HepG2 (cell line): ENCODE measurements around the gene CFL1. TPM values are rescaled to one million over a fixed set of nuclear protein-coding genes. Genes with fewer than 3 reads are reported as not detected.
A peak's percentile ranks its signal among the peaks of the same experiment; 100 is the strongest.

Experiments used
- ATAC-seq: fragments of 200-7000 bp; cut with Tn5 transposase; 3 replicates; pipeline ENCODE4 v1.9.1; 2020; ENCODE audit warnings: mild to moderate bottlenecking, moderate library complexity
- BruUV-seq: library from RNA; stranded (reverse); fragments of 400-500 nt; replicated peaks from 2 replicates; lab custom pipeline; 2021; lab: Mats Ljungman, UMichigan
- CTCF ChIA-PET: fragments of 300-600 bp; formaldehyde crosslinking; extraction: SDS; loops from one replicate; lab custom pipeline; 2021; ENCODE audit warnings: low total read pairs, inconsistent platforms, low intra/inter-chr PET ratio; lab: Yijun Ruan, JAX
- POLR2A ChIA-PET: fragments of 350-600 bp; sonication (Branson Sonifier 250); formaldehyde crosslinking; loops from one replicate; lab custom pipeline; 2020; ENCODE audit warnings: antibody characterized with exemption, inconsistent platforms; lab: Yijun Ruan, JAX
- DNase-seq: peaks from one replicate; pipeline ENCODE4 v3.0.0-alpha.2; 2015; ENCODE audit warnings: low spot score
- FAIRE-seq: peaks from 3 replicates; lab custom pipeline; 2011; peaks lifted over from hg19 to GRCh38; lab: Jason Lieb, UNC
- H2AFZ ChIP-seq: one replicate; pipeline ENCODE4 v1.6.1; 2011; ENCODE audit warnings: low read length, inconsistent platforms
- H3K27ac ChIP-seq: fragments of 300-600 bp; 3 replicates; pipeline ENCODE4 v1.8.0; 2011; ENCODE audit warnings: mixed run types, mild to moderate bottlenecking, mixed read lengths, low read length, inconsistent platforms; ENCODE audit not compliant: insufficient read depth; ENCODE audit errors: extremely low read length
- H3K27me3 ChIP-seq, 2 experiments: fragments of 200-600 bp in 1 of 2; 2 replicates in 1 of 2; 3 replicates in 1 of 2; pipeline versions ENCODE4 v1.6.0 to v1.8.0; 2011; ENCODE audit warnings: low read length in 2 of 2, mild to moderate bottlenecking in 2 of 2, moderate library complexity in 2 of 2, inconsistent platforms in 1 of 2; ENCODE audit not compliant: insufficient read depth in 2 of 2, control insufficient read depth in 1 of 2
- H3K36me3 ChIP-seq, 2 experiments: fragments of 200-600 bp in 1 of 2; replicated peaks in 1 of 2; 2 replicates in 1 of 2; 3 replicates in 1 of 2; pipeline versions ENCODE4 v1.5.1 to v1.8.0; 2011; ENCODE audit warnings: low read length in 2 of 2, inconsistent platforms in 1 of 2; ENCODE audit not compliant: insufficient read depth in 2 of 2, control insufficient read depth in 1 of 2
- H3K4me1 ChIP-seq: 2 replicates; pipeline ENCODE4 v1.5.1; 2012; ENCODE audit warnings: low read length, inconsistent platforms; ENCODE audit not compliant: insufficient read depth
- H3K4me2 ChIP-seq: 2 replicates; pipeline ENCODE4 v1.6.0; 2011; ENCODE audit warnings: low read depth, low read length, inconsistent platforms
- H3K4me3 ChIP-seq, 3 experiments: fragments of 200-600 bp in 1 of 3; sonication (generic), shearing (Covaris generic) in 1 of 3; replicated peaks in 1 of 3; 2 replicates each; pipeline ENCODE4 v1.5.1; 2011 to 2016; ENCODE audit warnings: low read length in 3 of 3, inconsistent platforms in 2 of 3, low read depth in 2 of 3, mild to moderate bottlenecking in 2 of 3, control low read depth in 1 of 3, mixed read lengths in 1 of 3; ENCODE audit not compliant: insufficient read depth in 1 of 3
- H3K79me2 ChIP-seq: one replicate; pipeline ENCODE4 v1.6.1; 2011; ENCODE audit warnings: low read length, inconsistent platforms; ENCODE audit not compliant: insufficient read depth
- H3K9ac ChIP-seq: 2 replicates; pipeline ENCODE4 v1.6.0; 2011; ENCODE audit warnings: mild to moderate bottlenecking, low read depth, low read length, inconsistent platforms; ENCODE audit not compliant: insufficient read depth
- H3K9me3 ChIP-seq: 2 replicates; pipeline ENCODE4 v1.5.1; 2012; ENCODE audit warnings: mild to moderate bottlenecking, low read length
- H4K20me1 ChIP-seq: 2 replicates; pipeline ENCODE4 v1.6.0; 2011; ENCODE audit warnings: inconsistent platforms, mild to moderate bottlenecking, low read length, moderate library complexity; ENCODE audit not compliant: insufficient read depth
- EHMT2 ChIP-seq: fragments of 200-600 bp; sonication (generic); IDR thresholded peaks from 2 replicates; pipeline ENCODE4 v1.7.0; 2017; ENCODE audit warnings: antibody characterized with exemption, low read depth, low read length, borderline replicate concordance
- ELK4 ChIP-seq: sonication (generic); formaldehyde crosslinking; IDR thresholded peaks from 2 replicates; pipeline ENCODE4 v1.9.0; 2021; ENCODE audit warnings: missing genetic modification reagents, borderline replicate concordance
- GPN1 ChIP-seq: sonication (generic); formaldehyde crosslinking; IDR thresholded peaks from 2 replicates; pipeline ENCODE4 v1.5.1; 2020; ENCODE audit warnings: missing genetic modification reagents, borderline replicate concordance
- KAT8 ChIP-seq: IDR thresholded peaks from 2 replicates; pipeline ENCODE4 v1.6.1; 2016; ENCODE audit warnings: missing genetic modification reagents, missing compliant biosample characterization
- KLF11 ChIP-seq: IDR thresholded peaks from 2 replicates; pipeline ENCODE4 v1.6.1; 2016; ENCODE audit warnings: missing compliant biosample characterization
- PBX2 ChIP-seq: IDR thresholded peaks from 2 replicates; pipeline ENCODE4 v1.6.1; 2016; ENCODE audit warnings: control low read depth
- SALL2 ChIP-seq: sonication (generic); formaldehyde crosslinking; IDR thresholded peaks from 2 replicates; pipeline ENCODE4 v1.8.1; 2023; ENCODE audit warnings: mild to moderate bottlenecking, missing genetic modification reagents, inconsistent platforms
- SNAPC5 ChIP-seq: sonication (generic); formaldehyde crosslinking; IDR thresholded peaks from 2 replicates; pipeline ENCODE4 v1.8.1; 2023; ENCODE audit warnings: mild to moderate bottlenecking, missing genetic modification reagents, borderline replicate concordance
- TGIF2 ChIP-seq: IDR thresholded peaks from 2 replicates; pipeline ENCODE4 v1.6.1; 2016; ENCODE audit warnings: control low read depth, missing compliant biosample characterization
- ZNF121 ChIP-seq: sonication (generic); formaldehyde crosslinking; IDR thresholded peaks from 2 replicates; pipeline ENCODE4 v1.5.0; 2020; ENCODE audit warnings: mild to moderate bottlenecking, missing genetic modification reagents
- ZNF337 ChIP-seq: sonication (generic); formaldehyde crosslinking; IDR thresholded peaks from 2 replicates; pipeline ENCODE4 v1.5.1; 2020; ENCODE audit warnings: missing genetic modification reagents, low read depth, mild to moderate bottlenecking, borderline replicate concordance
- ZNF350 ChIP-seq: sonication (generic); formaldehyde crosslinking; IDR thresholded peaks from 2 replicates; pipeline ENCODE4 v1.4.0; 2020; ENCODE audit warnings: mild to moderate bottlenecking, low read depth, missing genetic modification reagents, borderline replicate concordance
- ZNF770 ChIP-seq: sonication (generic); formaldehyde crosslinking; IDR thresholded peaks from 2 replicates; pipeline ENCODE4 v1.5.0; 2020; ENCODE audit warnings: mild to moderate bottlenecking, missing genetic modification reagents
- ZNF784 ChIP-seq: sonication (generic); formaldehyde crosslinking; IDR thresholded peaks from 2 replicates; pipeline ENCODE4 v1.5.1; 2020; ENCODE audit warnings: missing genetic modification reagents, mild to moderate bottlenecking, borderline replicate concordance
- WGBS: methylation state at CpG from one replicate; pipeline ENCODE4 v1.1.6; 2017; ENCODE audit warnings: low lambda C conversion rate; 5-methylcytosine and 5-hydroxymethylcytosine counted together
- in situ Hi-C: cut with HindIII; loops from 2 replicates; pipeline ENCODE4 v1.10.0; 2017; ENCODE audit warnings: low pct_unique_long_range_greater_than_20kb; ENCODE audit not compliant: extremely low pct_ligation_motif_present
- intact Hi-C: fragments of 100-400 bp; cut with micrococcal nuclease; formaldehyde crosslinking; loops from one replicate; pipeline ENCODE4 v1.10.0; 2022; ENCODE audit not compliant: unreplicated experiment
- polyA plus RNA-seq, 8 experiments: library from polyadenylated mRNA; depleted of rRNA in 3 of 8; stranded (reverse) in 7 of 8; unstranded in 1 of 8; fragments of >200 nt; fragmentation: Illumina TruSeq in 4 of 8; extraction: Trizol in 4 of 8; gene quantifications; 2 replicates each; pipeline versions ENCODE4 v1.2.1 to v1.2.3, GENCODE V29; 2011 to 2016; ENCODE audit warnings: low read depth in 4 of 8, missing spikeins in 1 of 8, mixed read lengths in 1 of 8; ENCODE audit not compliant: insufficient read depth in 1 of 8
- total RNA-seq, 5 experiments: library from RNA; depleted of rRNA; stranded (reverse); fragments of >200 nt; fragmentation: Illumina TruSeq; extraction: Trizol; gene quantifications; 2 replicates each; pipeline ENCODE4 v1.2.3, GENCODE V29; 2016; ENCODE audit warnings: low read depth in 1 of 5

CFL1 gene
- total and polyA plus RNA-seq, 2 of the 13 experiments (the other 11 are each of a cell fraction or from before 2014, with no cell fraction given) = 379 to 383 TPM

DNA sequence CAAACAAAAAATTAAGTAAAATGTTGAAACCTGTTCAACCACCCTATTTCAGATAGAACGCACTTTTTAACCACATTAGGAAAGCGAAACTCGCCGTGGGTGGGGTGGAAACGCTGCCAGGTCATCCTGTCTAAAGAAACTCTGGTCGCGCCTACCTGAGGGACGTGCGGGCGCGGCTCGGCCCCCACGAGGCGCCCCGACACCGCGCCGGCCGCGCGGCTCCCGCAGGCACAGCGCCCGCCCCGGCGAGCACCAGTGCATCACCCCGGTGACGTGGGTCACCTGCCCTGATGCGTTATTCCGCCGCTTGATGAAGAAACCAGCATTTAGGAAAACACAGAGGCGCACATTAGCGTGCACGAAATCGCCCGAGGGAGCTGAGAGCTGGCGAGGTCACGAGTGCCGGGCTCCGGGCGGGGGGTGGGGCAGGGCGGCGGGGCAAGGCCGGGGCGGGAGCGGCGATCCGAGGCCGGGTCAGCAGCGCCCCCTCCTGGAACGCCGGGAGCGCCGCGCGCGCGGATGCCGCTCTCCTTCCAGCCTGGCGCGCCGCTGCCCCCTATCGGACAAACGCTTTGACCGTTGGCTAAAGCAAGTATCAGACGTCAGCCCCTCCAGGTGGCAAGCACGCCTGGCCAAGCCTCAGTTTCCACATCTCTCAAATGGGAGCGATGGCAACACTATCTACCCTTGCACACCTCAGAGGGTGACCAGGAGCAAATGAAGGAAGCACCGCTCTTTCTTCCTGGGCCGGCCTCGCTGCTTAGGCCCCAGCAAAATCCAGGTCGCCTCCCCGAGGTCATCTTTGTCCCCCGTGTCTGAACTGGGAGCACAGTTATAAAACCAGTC, 39.9 kb downstream of the CFL1 start (continued):
- peak; percentile 73 for TF ChIP-seq SALL2 (CRISPR knock-in tag)

GRCh38 chr11:65817312-65817834, 40.6 kb downstream of the CFL1 start:
- peak overlapping the region; percentile 48 for H2AFZ ChIP-seq
- WGBS = 39% methylated on average over 5 of the region's 5 CpGs
- H3K36me3 ChIP-seq = no peaks in the 10 kb centered on the region
- ChIA-PET POLR2A (interaction anchor here (0.9 to 2.6 kb wide), 7 partner anchors 10 to 106 kb away, joined by 3 to 18 read pairs (median 6); partner anchors contain the start of genes AP5B1, FIBP and KAT5), CTCF (interaction anchor here (0.7 to 4.0 kb wide), 10 partner anchors 18 to 180 kb away, joined by 3 to 57 read pairs (median 16); partner anchors contain the start of genes AP5B1, KAT5 and SIPA1)
- in situ Hi-C loops (loop anchor here (5.0 to 10.0 kb wide), 3 partner anchors 35 to 103 kb away; partner anchors contain the start of genes AP5B1 and KAT5), intact Hi-C loops (loop anchor here (5.0 kb wide), 1 partner anchor 35 kb away; the partner anchor contains the start of gene AP5B1)
- FAIRE-seq (peak; percentile 4), ATAC-seq (no peak), DNase-seq (no peak)
- peak overlapping the region; percentile 53 for H3K9ac ChIP-seq
- H3K9me3 ChIP-seq = no peaks in the 10 kb centered on the region
- H3K4me3 ChIP-seq = peak overlapping the region; percentile 51 to 76 (median 63)
- peaks cover 30% of the 10 kb centered on the region for H3K4me1 ChIP-seq
- H3K27ac ChIP-seq = no peak overlapping the region
- no peaks in the 10 kb centered on the region for H4K20me1 ChIP-seq
- TSS peak; percentile 67 for BruUV-seq
- peak overlapping the region; percentile 69 for H3K4me2 ChIP-seq
- peaks cover 0 to 11% of the 10 kb centered on the region in 2 experiments; a peak in 2 of 5 replicates for H3K27me3 ChIP-seq
- H3K79me2 ChIP-seq = no peaks in the 10 kb centered on the region
- TF ChIP-seq PBX2 = no peak
- no peak for TF ChIP-seq KLF11 (CRISPR knock-in tag)
- TF ChIP-seq ZNF350 (CRISPR knock-in tag) = no peak
- TF ChIP-seq ZNF337 (CRISPR knock-in tag) = no peak
- TF ChIP-seq ZNF121 (CRISPR knock-in tag) = peak; percentile 88
- no peak for TF ChIP-seq ELK4 (CRISPR knock-in tag)
- peak; percentile 97 for TF ChIP-seq ZNF770 (CRISPR knock-in tag)
- TF ChIP-seq GPN1 (CRISPR knock-in tag) = no peak
- TF ChIP-seq TGIF2 = no peak
- 0 out of 2 replicates have a peak, but pooled peaks have one; percentile 11 for TF ChIP-seq KAT8
- TF ChIP-seq EHMT2 = no peak
- TF ChIP-seq ZNF784 (CRISPR knock-in tag) = no peak
- TF ChIP-seq SNAPC5 = no peak
